CD4-positive, alpha-beta T cell treated with Interleukin-1 beta for 1 hour (primary cell): ENCODE measurements around the gene DDX11.
A peak's percentile ranks its signal among the peaks of the same experiment; 100 is the strongest.
"Not testable (repeated sequence)": the region's sequence is repeated elsewhere in the genome, so short reads cannot be mapped to it uniquely, and the experiment has no call there.

Experiments used
- DNase-seq, 2 donors: peaks; one replicate each; pipeline ENCODE4 v3.0.0-alpha.2; 2020 to 2022

DDX11 gene

DNA sequence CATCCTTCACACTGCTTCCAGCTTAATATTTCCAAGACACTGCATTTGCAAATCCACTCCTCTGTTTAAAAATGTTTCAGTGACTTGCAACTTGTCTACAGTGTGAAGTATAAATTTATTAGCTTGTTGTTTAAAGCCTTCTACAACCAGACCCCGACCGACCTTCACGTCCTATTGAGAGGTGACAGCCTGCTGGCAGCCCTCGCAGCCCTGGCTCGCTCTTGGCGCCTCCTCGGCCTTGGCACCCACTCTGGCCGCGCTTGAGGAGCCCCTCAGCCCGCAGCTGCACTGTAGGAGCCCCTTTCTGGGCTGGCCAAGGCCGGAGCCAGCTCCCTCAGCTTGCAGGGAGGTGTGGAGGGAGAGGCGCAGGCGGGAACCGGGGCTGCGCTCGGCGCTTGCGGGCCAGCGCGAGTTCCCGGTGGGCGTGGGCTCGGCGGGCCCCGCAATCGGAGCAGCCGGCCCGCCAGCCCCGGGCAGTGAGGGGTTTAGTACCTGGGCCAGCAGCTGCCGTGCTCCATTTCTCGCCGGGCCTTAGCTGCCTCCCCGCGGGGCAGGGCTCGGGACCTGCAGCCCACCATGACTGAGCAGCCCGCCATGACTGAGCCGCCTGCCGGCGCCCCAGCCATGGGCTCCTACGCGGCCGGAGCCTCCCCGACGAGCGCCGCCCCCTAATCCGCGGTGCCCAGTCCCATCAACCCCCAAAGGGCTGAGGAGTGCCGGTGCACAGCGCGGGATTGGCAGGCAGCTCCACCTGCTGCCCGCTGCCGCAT lies 2.5 kb upstream of the DDX11 start:
- DNase-seq = not testable (repeated sequence)

DNA sequence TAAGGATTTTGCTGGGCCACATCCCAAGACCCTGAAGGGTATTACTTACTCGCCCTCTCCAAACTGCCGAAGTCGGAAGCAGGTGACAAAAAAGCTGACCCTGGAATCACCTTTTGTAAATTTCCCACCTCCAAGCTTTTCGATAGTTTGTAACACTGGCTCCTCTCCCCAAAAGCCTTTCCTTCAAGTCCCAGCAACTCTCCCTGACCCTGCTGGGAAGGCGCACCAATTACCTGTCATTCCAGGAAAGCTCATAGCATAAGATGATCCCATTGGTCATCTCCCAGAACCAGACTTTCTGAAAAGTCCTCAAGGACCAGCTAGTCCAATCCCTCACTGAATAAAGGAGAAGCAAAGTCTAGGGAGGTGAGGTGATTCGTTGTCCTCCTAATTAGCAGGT lies 698 bp upstream of the DDX11 start:
- DNase-seq = not testable (repeated sequence)

DNA sequence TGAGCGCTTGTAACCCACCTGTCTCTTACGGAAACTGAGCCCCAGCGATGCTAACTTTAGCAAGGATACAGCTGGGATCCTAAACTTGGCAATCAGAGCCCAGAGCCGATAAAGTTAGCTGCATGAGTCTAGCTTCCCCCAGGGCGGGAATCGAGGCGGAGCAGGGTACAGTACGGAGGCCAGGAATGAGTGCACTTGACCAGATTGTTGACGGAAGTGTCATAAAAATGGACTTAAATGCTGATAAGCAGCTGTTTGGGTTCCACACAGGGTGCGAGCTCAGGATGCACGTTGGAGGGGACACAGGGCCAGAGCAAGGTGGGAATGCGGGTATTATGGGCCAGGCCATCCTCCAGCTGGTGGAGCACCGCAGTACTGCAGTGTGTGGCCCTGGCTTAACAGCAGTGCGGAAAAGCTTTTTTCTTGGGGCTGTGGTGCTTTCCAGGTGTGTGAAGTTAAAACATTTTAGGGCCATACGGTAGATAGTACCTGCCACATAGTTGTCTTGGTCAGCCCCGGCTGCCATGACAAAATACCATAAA lies 744 bp downstream of the DDX11 start:
- DNase-seq = peak in 1 of 2 donors; percentile 37

DNA sequence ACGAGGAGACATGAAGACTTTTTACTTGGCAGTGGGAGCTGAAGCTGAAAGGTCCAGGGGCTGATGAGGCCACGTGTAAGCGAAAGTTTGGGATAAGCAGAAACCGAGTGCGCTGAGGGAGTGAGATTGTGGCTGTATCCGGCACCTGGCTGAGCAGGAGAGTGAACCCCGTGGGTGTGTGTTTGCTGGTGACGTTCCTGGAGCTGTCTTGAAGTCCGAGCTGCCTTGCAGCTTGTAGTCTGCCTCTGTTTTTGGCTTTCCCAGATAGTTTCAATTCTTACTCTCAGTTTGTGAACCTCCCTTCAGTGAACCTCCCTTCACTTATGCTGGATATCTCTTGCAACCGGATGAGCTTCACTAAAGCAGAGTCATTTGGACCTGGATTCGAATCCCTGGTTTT lies 2.5 kb downstream of the DDX11 start:
- DNase-seq = not testable (repeated sequence)

DNA sequence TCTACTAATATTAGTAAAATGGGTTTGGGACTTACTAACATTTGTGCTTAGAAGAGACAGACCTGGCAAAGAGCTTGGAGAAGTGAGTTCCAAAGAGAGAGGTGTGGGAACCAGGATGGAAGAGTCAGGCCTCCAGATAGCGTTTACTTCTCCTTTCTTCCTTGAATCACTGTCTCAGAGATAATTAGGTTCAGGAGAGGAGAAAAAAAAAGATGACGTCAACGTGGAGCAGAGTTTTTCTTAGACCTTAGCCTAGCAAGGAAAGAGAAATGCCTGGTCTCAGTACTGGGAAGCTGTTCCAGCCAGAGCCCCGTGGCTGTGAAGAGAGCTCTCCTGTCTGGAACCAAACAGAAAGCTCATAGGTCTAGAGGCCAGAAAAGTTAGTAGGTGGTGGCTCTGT lies 3.4 kb downstream of the DDX11 start:
- not testable (repeated sequence) for DNase-seq

DNA sequence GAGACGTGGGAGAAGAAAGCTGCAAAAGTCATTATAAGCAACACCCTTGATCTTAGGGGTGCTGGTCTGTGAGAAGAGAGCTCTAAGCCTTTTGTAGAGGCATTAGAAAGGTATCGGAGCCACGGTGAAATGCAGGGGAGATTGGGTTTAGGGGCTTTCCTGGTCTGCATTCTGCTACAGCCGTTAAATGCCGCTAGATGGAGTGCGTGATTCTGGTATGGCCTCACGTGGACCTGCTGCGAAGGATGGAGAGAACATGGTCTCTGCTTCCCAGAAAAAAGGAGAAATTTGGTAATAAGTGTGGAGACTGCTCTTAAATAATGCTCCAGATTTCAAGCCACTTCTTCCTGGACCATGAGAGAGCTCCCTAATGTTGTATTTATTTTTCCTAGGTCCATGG lies 4.3 kb downstream of the DDX11 start:
- DNase-seq = not testable (repeated sequence)

DNA sequence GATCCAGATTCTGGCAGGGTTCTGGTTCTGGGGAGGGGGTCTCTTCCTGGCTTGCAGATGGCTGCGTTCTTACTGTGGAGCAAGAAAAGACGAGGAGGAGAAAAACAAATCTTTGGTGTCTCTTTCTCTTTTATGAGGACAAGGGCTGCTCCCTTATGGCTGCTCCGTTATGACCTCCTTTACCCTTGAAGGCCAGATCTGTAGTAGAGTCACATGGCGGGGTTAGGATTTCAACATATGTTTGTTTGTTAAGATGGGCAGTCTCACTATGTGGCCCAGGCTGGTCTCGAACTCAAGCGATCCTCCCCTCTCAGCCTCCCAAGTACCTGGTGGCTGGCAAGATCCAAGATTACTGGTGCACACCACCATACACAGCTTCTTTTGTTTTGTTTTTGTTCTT lies 5.8 kb downstream of the DDX11 start:
- DNase-seq = not testable (repeated sequence)

DNA sequence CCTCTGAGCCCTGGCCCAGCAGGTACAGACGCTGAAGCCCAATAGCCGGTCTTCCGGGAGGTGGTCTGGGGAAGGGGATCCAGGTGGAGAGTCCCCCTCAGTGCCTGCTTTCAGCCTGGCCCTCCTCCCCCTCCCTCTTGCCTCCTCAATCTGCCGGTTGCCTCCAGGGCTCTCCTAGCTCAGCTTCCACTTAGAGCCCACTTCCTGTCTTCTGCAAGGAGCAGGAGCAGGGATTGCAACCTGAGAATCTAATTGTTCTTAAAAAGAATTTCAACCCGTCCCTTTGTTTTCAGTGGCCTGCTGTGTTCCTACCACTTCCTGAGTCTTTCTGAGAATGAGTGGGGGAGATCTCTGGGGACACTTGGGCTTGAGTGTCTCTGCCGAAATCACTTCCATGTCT lies 6.6 kb downstream of the DDX11 start:
- not testable (repeated sequence) for DNase-seq

DNA sequence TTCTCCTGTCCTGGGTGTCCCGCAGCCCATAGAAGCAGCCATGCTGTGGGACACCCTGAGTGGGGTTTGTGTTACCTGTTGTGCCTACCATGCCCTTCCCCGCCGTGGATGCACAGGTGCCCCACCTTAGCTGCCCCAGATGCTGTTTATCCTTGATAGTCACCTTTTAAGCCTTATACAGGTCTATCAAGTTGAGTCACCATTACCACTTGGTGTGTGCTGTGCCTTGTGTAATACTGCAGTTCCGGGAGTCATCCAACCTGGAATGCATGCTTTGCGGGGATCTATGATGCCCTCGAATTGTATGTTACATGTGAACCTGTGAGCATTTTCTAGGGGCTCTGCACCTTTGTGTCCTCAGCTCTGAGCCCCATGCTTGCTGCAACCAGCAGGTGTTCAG lies 7.6 kb downstream of the DDX11 start:
- not testable (repeated sequence) for DNase-seq

DNA sequence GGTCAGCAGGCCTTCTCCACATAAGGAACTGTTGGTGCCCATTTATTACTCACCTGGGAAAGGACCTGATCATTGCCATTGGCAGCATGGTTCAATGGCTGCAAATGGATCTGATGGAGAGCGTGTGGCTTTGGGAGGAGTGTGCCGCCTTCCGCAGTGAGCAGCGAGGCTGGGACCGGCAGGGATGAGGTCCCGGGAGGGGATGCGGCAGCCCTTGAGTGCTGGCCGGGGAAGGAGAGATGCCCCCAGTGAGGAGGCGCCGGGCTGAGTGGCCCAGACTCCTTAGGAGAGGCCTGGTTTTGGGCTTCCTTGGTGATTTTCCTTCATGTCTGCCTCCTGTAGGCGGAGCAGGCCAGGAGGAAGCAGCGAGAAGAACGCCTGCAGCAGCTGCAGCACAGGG lies 10.6 kb downstream of the DDX11 start:
- DNase-seq = not testable (repeated sequence)

DNA sequence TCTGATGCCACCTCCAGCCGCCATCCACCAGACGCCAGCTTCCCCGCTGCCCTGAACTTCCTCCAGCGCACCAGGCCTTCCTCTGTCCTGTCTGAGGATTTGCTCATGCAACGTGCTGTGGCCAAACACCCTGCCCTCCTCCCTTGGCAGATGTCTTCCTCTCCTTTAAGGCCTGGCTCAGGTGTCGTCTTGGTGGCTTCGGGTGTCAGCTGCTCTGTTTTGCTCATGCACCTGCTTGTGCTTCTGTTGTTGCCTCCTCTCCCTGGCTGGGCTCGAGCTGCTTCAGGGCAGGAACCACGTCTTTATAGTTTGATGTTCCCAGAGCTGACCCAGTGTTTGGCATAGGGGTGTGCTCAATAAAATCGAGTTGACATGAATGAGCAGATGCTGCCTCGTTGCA lies 12.4 kb downstream of the DDX11 start:
- not testable (repeated sequence) for DNase-seq

DNA sequence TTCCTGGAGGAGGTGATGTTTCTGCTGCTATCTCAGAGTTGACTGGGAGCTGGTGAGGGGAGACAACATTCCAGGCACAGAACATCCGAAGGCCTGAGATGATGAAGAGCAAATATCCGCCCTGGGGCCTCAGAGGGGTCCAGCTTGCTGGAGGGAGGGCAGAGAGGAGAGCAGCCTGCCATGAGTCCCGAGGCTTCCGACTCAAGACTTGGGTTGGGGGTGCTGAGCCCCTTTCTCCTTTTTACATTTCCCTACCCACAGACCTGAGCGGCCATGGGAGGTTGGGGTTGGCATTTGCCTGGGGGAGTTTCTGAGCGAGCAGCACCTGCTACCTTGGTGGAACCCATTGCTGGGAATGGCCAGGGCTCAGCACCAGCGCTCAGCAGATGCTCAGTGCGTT lies 13.8 kb downstream of the DDX11 start:
- DNase-seq = not testable (repeated sequence)

DNA sequence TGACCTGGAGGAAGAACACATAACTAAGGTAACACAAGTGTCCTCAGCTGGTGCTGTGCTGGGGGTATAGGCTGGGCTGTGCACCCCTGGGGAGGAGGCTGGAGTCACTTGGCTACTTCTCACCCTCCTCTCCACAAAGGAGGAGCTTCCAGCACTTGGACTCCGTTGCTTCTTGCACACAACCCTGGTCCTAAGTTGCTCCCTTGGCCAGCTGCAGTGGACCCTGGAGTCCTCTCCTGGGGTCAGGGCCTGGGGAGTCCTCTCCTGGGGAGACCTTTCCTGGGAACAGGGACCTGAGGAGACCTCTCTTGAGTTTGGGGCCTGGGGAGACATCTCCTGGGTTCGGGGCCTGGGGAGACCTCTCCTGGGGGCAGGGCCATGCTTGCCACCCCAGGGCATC lies 14.3 kb downstream of the DDX11 start:
- not testable (repeated sequence) for DNase-seq

DNA sequence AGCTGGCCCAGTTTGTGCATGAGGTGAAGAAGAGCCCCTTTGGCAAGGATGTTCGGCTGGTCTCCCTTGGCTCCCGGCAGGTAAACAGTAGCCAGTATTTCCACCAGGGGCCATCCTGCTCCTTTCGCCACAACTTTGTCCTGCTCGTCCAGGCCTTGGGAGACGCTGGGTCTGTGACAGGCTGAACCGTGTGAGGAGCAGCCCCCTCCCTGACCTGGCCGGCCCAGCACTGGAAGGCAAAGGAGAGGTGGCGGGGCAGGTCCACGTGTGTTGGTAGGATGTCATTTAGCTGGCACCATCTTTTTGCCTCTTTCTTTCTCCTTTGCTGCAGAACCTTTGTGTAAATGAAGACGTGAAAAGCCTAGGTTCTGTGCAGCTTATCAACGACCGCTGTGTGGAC lies 15.4 kb downstream of the DDX11 start:
- no peak for DNase-seq

DNA sequence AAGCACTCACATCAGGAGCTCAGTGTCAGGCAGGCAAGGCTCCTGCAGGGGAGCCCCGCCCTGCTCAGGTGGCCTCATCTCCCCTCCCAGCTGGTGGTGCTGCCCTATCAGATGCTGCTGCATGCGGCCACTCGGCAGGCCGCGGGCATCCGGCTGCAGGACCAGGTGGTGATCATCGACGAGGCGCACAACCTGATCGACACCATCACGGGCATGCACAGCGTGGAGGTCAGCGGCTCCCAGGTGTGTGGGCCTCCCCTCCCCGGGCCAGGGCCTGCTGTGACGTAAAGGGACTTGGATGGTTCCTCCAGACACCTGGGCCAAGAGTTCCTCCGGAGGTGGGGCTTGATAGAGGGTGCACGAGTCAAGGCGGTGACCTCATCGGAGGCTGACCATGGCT lies 18.0 kb downstream of the DDX11 start:
- not testable (repeated sequence) for DNase-seq

DNA sequence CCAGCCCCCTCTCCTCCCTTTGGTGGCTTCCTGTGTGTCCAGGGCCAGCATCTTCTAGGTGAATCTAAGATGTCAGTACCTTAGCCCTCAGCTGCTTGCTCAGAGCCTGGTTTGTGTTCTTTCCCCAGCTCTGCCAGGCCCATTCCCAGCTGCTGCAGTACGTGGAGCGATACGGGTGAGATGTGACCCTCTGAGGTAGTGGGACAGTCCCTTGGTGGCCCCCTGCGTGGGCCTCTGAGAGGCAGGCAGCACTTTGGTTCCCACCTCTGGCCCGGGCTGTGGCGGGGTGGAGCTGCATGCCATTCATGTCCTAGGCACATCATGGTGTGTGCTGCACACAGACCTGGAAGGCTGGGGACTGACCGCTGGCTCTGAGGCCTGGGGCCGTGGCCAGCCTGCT lies 19.1 kb downstream of the DDX11 start:
- not testable (repeated sequence) for DNase-seq

DNA sequence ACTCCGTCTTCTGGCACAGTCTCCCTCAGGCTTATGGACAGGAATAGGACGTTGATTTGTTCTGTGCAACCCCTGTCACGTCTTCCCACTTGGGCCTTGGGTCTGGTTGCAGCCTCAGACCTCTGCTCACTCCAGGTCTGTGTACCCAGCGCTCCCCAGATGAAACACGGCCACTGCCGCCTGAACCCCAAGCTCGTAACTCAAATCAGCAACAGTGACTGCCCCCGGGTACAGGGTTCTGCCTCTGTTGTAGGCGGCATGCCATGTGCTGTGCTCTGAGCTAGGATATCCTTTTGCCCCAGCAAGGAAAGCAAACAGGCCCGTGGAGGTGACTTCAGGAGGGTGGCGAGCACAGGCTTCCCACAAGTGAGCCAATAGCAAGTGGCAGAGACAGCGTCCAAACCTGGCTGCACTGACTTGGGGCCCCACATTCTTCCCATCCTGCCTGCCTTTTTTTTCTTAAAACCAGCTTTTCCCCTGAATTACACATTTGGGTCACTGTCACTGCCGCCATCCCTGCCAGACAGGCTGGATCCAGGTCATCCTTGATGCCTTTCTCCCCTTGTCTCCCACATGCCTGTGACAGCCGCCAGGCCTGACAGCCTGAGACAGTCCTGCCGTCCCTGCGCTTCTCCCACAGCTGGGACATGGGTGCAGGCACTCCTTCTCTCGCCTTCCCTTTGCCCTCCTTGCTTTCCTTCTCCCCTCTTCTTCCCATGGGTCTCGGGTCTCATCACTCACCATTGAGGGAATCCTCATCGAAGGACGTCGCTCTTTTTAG lies 21.6 kb downstream of the DDX11 start:
- DNase-seq = not testable (repeated sequence)

DNA sequence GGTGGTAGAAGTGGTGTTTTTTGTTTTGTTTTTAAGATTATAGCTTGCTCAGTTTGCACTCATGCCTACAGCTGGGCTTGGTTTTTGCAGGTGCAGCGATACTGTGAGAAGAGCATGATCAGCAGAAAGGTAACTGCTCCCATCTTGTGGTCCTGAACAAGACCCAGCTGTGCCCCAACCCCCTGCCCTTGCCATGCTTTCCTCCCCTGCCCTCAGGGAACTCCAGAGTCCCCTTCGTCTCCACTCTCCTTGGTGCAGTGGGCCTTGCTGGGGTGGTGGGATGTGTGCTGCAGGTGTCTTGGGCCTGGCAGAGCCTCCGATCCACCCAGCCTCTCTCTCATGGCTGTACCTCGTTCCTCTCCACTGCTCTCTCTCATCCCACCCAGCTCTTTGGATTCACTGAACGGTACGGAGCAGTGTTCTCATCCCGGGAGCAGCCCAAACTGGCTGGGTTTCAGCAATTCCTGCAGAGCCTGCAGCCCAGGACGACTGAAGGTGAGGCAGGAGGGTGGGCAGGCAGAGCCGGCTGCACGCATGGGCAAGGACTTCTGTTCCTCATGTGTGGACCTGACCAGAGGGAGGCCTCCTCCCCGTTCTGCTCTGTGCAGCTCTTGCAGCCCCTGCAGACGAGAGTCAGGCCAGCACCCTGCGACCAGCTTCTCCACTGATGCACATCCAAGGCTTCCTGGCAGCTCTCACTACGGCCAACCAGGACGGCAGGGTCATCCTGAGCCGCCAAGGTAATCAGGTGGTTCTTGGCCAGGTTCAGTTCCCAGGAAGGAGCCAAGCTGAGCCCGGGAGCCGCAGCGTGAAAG lies 22.8 kb downstream of the DDX11 start:
- DNase-seq = not testable (repeated sequence)

DNA sequence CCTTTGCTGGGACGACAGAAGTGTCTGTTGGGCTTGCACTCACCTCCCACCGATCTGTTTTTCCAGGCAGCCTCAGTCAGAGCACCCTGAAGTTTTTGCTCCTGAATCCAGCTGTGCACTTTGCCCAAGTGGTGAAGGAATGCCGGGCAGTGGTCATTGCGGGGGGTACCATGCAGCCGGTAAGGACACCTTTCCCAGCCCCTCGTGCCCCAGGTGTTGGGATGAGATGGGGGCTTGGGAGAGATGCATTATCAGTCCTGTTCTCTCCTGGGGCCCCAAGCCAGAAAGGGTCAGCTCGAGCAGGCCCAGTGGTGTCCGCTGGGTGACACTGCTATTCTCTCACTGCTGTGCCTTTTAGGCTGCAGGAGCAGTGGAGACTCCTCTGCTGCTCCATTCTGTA lies 24.2 kb downstream of the DDX11 start:
- not testable (repeated sequence) for DNase-seq

DNA sequence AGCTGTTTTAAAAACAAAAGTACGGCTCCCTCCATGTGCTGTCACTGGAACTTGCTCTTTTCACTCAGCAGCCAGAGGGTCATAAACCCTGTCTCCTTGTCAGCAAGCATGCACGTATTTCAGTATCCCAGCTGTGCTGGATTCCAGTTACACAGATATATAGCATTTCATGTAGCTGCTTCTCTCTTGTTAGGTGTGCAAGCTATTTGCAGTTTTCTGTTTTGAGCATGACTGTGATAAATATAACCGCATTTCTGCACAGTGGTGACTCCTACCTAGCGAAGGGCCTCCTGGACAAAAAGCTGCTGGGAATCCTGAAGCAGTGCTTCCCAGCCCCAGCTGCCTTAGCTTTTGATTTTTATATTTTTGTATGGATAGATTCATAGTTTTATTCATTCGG lies 24.7 kb downstream of the DDX11 start:
- DNase-seq = not testable (repeated sequence)

DNA sequence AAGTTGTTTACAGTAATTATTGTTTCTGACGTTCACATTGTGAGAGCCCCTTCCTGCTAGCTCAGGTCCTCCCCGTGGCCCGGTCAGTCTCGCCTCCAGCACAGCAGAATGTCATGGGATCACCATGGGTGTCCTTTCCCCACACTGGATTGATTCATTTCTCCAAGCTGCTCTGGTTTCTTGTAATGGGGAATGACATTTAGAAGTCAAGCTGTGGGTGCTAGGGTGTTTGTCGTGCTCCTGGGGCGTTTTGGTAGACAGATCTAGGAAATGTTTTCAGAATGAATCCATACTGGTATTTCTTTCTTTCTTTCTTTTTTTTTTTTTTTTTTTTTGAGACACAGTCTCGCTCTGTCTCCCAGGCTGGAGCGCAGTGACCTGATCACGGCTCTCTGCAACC lies 25.1 kb downstream of the DDX11 start:
- DNase-seq = not testable (repeated sequence)

DNA sequence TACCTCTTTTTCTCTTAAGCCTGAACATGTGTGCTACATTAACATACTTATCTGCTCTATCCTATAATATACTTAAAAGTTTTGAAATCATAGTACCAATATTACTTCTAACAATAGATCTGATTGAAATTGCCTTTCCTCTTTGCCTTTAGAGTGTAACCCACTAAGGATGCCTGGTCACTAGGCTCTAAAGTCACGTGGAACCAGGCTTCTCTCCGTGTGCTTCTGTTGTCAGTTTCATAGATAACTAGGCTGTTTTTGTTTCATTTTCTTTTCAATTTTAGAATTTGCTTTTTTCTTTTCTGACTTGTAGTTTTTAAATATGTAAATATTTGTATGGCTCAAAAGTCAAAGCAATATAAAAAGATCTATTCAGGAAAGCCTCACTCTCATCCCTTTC lies 25.8 kb downstream of the DDX11 start:
- not testable (repeated sequence) for DNase-seq
